Psoas muscle (tissue), 8 donors: Measurements from ENCODE around the gene RPS6KC1. TPM values are rescaled to one million over a fixed set of nuclear protein-coding genes. Genes with fewer than 3 reads are reported as not detected.
"Not testable (repeated sequence)": the region's sequence is repeated elsewhere in the genome, so short reads cannot be mapped to it uniquely, and the experiment has no call there.

Source experiments
- ATAC-seq, 4 donors: fragments of 200-7000 bp; cut with Tn5 transposase; one replicate each; pipeline ENCODE4 v1.9.1; 2020; ENCODE audit warnings: moderate library complexity in 3 of 4, mild to moderate bottlenecking in 2 of 4
- DNase-seq, 2 donors: peaks; one replicate each; pipeline ENCODE4 v3.0.0-alpha.2; 2020
- H3K27ac ChIP-seq: fragments of 200-600 bp; one replicate; pipeline ENCODE4 v1.8.0; 2022
- H3K27me3 ChIP-seq, 3 donors: fragments of 200-600 bp in 1 of 3; one replicate each; pipeline versions ENCODE4 v1.6.1 to v1.8.0; 2013 to 2022; ENCODE audit warnings: low read length in 2 of 3, mild to moderate bottlenecking in 2 of 3, moderate library complexity in 1 of 3; ENCODE audit not compliant: insufficient read depth in 3 of 3
- H3K36me3 ChIP-seq, 2 donors: fragments of 200-600 bp in 1 of 2; one replicate each; pipeline versions ENCODE4 v1.6.1 to v1.8.0; 2013 to 2022; ENCODE audit warnings: low read depth in 1 of 2, mild to moderate bottlenecking in 1 of 2, moderate library complexity in 1 of 2; ENCODE audit not compliant: insufficient read depth in 1 of 2
- H3K4me1 ChIP-seq: fragments of 200-600 bp; one replicate; pipeline ENCODE4 v1.8.0; 2022
- H3K4me3 ChIP-seq: fragments of 200-600 bp; one replicate; pipeline ENCODE4 v1.8.0; 2022; ENCODE audit warnings: mild to moderate bottlenecking
- H3K9me3 ChIP-seq: fragments of 200-600 bp; one replicate; pipeline ENCODE4 v1.8.0; 2022
- WGBS, 3 donors: extraction: QIAGEN DNeasy Blood & Tissue Kit; methylation state at CpG; one replicate each; pipeline versions ENCODE4 v1.1.6 to v1.1.7; 2013; 5-methylcytosine and 5-hydroxymethylcytosine counted together
- intact Hi-C, 2 donors: fragments of 100-400 bp; cut with DNase I; formaldehyde crosslinking; loops; one replicate each; pipeline versions ENCODE4 v1.11.0 to v1.14.2; 2022
- polyA plus RNA-seq, 3 donors: library from polyadenylated mRNA; stranded (reverse); fragments of 200-250 nt; gene quantifications; one replicate each; pipeline ENCODE4 v1.2.3, GENCODE V29; 2013
- total RNA-seq, 4 donors: library from RNA; stranded (reverse); fragmentation: NEBNext Ultra II Directional in 2 of 4; extraction: Animal tissue kit (Norgen Biotek cat#: 25700) in 2 of 4; gene quantifications; one replicate each; pipeline versions ENCODE4 v1.2.1 to v1.2.4, GENCODE V29; 2021 to 2023
- TF ChIP-seq, protein P1 (sequence below): fragments of 200-600 bp; IDR thresholded peaks from one replicate; pipeline ENCODE4 v1.8.0; 2022; ENCODE audit warnings: antibody characterized with exemption
- donor health status: healthy with polysubstance abuse.
- donor health status: DM: no; HTN: no; CAD: no; lungs with moderate emphysema.
- donor health status: Bipolar disorder and iron deficiency.
- donor health status: healthy.
- donor health status: DM: yes; HTN: yes; CAD: no.
- donor health status: DM: no; HTN: no; CAD: no.
- donor health status: DM: no; HTN: no; CAD: no.
- donor health status: DM: yes; HTN: yes; CAD: no.

RPS6KC1 gene
- total and polyA plus RNA-seq, 7 donors, result 8.0 to 19.8 (median 14.0) TPM

- H3K9me3 ChIP-seq, result peaks cover 8% of the 10 kb centered on the region
- TF ChIP-seq, protein P1, sequence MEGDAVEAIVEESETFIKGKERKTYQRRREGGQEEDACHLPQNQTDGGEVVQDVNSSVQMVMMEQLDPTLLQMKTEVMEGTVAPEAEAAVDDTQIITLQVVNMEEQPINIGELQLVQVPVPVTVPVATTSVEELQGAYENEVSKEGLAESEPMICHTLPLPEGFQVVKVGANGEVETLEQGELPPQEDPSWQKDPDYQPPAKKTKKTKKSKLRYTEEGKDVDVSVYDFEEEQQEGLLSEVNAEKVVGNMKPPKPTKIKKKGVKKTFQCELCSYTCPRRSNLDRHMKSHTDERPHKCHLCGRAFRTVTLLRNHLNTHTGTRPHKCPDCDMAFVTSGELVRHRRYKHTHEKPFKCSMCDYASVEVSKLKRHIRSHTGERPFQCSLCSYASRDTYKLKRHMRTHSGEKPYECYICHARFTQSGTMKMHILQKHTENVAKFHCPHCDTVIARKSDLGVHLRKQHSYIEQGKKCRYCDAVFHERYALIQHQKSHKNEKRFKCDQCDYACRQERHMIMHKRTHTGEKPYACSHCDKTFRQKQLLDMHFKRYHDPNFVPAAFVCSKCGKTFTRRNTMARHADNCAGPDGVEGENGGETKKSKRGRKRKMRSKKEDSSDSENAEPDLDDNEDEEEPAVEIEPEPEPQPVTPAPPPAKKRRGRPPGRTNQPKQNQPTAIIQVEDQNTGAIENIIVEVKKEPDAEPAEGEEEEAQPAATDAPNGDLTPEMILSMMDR, result no peak
- intact Hi-C loops, result no loop called here
- ATAC-seq (no peak), DNase-seq (no peak)
- no peak overlapping the region for H3K4me3 ChIP-seq
- H3K27ac ChIP-seq, result no peak overlapping the region
- no peaks in the 10 kb centered on the region for H3K27me3 ChIP-seq
- no peaks in the 10 kb centered on the region for H3K4me1 ChIP-seq
- no peaks in the 10 kb centered on the region for H3K36me3 ChIP-seq
Measured at GRCh38 chr1:213296558-213296957, 245.5 kb downstream of the RPS6KC1 start.

- Histone ChIP-seq H3K36me3 (no peaks in the 10 kb centered on the region), H3K27ac (no peak overlapping the region), H3K27me3 (no peaks in the 10 kb centered on the region), H3K9me3 (peaks cover 8% of the 10 kb centered on the region), H3K4me3 (no peak overlapping the region), H3K4me1 (no peaks in the 10 kb centered on the region)
- no peak for DNase-seq
- intact Hi-C loops, result no loop called here
- WGBS, 3 donors, result 96 to 98% (median 97%) methylated on average over 5 of the region's 5 CpGs
- ATAC-seq, result no peak
- TF ChIP-seq, protein P1, result no peak
Measured at GRCh38 chr1:213297021-213297420, 246.0 kb downstream of the RPS6KC1 start.

DNA sequence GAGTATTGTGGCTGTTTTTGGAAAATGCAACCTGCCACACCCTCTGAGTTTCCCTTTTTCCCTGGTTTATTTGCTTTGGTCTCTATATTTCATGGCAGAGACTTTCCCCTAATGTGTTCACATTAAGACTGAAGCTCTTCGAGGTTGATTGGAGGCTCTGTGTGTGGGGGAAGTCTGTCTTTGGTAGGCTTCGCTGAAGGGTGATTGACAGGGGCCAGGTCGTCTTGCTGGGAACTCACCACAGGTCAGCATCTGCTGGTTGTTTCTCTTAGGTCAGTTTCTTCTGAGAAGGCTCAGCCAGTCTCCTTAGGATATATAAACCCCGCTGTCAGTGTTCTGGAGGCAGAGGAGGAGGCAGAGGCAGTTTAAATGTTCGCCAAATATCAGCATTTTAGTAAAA is 249.4 kb downstream of the RPS6KC1 start:
- ATAC-seq, result no peak
- Histone ChIP-seq H3K36me3 (no peaks in the 10 kb centered on the region), H3K9me3 (peaks cover 8% of the 10 kb centered on the region), H3K27ac (no peak overlapping the region), H3K27me3 (no peaks in the 10 kb centered on the region), H3K4me3 (no peak overlapping the region), H3K4me1 (no peaks in the 10 kb centered on the region)
- TF ChIP-seq, protein P1, result no peak
- no peak for DNase-seq
- intact Hi-C loops, result no loop called here
- 79 to 87% (median 81%) methylated on average over 5 of the region's 5 CpGs for WGBS, 3 donors

DNA sequence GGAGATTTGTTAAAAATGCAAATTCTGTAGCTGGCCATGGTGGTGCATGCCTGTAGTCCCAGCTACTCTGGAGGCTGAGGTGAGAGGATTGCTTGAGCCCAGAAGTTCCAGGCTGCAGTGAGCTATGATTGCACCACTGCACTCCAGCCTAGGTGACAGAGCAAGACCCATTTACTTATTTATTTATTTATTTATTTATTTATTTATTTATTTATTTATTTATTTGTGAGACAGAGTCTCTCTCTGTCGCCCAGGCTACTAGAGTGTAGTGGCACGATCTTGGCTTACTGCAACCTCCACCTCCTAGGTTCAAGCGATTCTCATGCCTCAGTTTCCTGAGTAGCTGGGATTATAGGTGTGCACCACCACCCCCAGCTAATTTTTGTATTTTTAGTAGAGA is 250.5 kb downstream of the RPS6KC1 start:
- intact Hi-C loops, result not testable (repeated sequence)

GRCh38 chr1:213303286-213303685 is 252.2 kb downstream of the RPS6KC1 start:
- intact Hi-C loops, result no loop called here
- TF ChIP-seq, protein P1, result no peak
- no peak overlapping the region for H3K4me3 ChIP-seq
- peaks cover 4% of the 10 kb centered on the region for H3K9me3 ChIP-seq
- H3K27me3 ChIP-seq, result no peaks in the 10 kb centered on the region
- WGBS, 3 donors, result 16 to 23% (median 20%) methylated on average over 8 of the region's 8 CpGs
- no peak overlapping the region for H3K27ac ChIP-seq
- no peak for ATAC-seq
- no peaks in the 10 kb centered on the region for H3K36me3 ChIP-seq
- no peak for DNase-seq
- H3K4me1 ChIP-seq, result no peaks in the 10 kb centered on the region

More for the DNA sequence above, 250.5 kb downstream of the RPS6KC1 start:
- H3K9me3 ChIP-seq, H3K36me3 ChIP-seq, H3K27me3 ChIP-seq, H3K4me3 ChIP-seq, DNase-seq, ATAC-seq, H3K4me1 ChIP-seq, H3K27ac ChIP-seq: not testable (repeated sequence)
- 94 to 100% (median 99%) methylated on average over 3 of the region's 3 CpGs for WGBS, 3 donors
